ENCODE measurements around the gene PRSS16.
"Not testable (repeated sequence)": the region's sequence is repeated elsewhere in the genome, so short reads cannot be mapped to it uniquely, and the experiment has no call there.

The PRSS16 gene

DNA sequence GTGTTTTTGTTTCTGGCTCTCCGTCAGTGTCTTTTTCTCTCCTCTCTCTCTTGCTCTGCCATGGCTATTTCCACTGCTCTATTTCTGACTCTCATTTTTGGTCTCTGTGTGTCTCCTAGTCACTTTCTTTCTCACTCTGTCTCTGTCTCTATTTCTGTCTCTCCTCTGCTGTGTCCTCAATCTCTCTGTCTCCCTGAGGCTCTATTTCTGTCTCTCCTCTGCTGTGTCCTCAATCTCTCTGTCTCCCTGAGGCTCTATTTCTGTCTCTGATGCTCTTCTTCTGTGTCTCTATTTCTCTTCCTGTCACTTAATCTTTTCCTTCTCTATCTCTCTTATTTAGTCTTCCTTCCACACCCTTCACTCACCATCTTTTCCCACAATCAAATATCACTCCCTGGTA is 8.4 kb downstream of the PRSS16 start:
- Histone ChIP-seq H3K27ac (no peak overlapping the region), H3K9me3 (replicated peaks in 1 of 11) (peaks cover 7 to 27% (median 12%) of the 10 kb centered on the region in 11 experiments; a peak in 18 of 22 replicates), H3K36me3 (no peaks in the 10 kb centered on the region), H3K27me3 (peaks cover 0 to 11% (median 3%) of the 10 kb centered on the region in 11 experiments; a peak in 7 of 22 replicates), H3K4me2 (no peak overlapping the region), H3K4me1 (no peaks in the 10 kb centered on the region; a peak in 1 of 20 replicates), H3K9ac (no peak overlapping the region), H3K4me3 (no peak overlapping the region), H4K20me1 (no peaks in the 10 kb centered on the region)
- TF ChIP-seq Cebpa-rat (IDR thresholded peaks at IDR 0.05), result no peak

DNA sequence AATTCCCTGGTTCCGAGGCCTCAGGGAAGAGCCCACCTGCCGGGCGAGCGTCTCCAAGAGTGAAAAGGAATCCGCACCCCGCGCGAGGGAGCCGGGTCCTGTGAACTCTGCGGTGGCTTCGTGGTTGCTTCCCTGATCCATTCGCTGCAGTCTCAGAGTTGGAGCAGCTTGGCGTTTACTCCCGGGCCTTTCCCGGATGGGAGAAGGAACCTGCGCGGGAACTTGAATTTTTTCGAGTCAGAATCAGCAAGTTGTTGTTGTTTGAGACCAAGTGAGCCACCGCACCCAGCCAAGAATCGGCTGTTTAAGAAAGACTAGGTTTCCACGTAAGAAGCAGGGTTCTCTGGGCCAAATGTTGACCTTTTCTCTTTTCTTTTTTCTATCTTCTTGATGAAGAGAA is 12.9 kb downstream of the PRSS16 start:
- no peak overlapping the region for H3K4me3 ChIP-seq
- H3K36me3 ChIP-seq, result no peaks in the 10 kb centered on the region
- no peaks in the 10 kb centered on the region for H3K4me1 ChIP-seq
- H3K4me2 ChIP-seq, result no peak overlapping the region
- no peak overlapping the region for H3K27ac ChIP-seq
- no peaks in the 10 kb centered on the region for H4K20me1 ChIP-seq
- no peaks in the 10 kb centered on the region for H3K27me3 ChIP-seq
- TF ChIP-seq Cebpa-rat (IDR thresholded peaks at IDR 0.05), result no peak
- no peak overlapping the region for H3K9ac ChIP-seq
- peaks cover 7 to 21% (median 12%) of the 10 kb centered on the region in 11 experiments; a peak in 16 of 22 replicates for H3K9me3 ChIP-seq (replicated peaks in 1 of 11)

DNA sequence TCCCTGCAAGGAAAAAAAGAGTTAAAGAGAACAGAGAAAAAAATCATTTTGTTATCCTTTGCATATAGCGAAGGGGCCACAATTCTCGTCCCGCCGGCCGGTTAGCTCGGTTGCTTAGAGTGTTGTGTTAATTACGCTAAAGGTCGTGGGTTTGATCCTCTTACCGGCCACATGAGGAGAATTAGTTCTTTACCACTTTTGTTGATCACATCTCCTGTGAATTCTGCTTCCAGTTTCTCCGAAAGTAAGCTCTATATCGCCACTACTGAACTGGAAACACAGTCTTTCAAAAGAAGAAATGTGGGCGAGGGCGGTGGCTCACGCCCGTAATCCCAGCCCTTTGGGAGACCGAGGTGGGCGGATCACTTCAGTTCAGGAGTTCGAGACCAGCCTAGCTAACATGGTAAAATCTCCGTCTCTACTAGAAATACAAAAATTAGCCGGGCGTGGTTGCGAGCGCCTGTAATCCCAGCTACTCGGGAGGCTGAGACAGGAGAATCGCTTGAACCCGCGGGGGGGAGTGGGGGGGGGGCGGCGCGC is 13.4 kb downstream of the PRSS16 start:
- Histone ChIP-seq H3K4me3 (no peak overlapping the region), H3K9ac (no peak overlapping the region), H3K4me2 (no peak overlapping the region)

DNA sequence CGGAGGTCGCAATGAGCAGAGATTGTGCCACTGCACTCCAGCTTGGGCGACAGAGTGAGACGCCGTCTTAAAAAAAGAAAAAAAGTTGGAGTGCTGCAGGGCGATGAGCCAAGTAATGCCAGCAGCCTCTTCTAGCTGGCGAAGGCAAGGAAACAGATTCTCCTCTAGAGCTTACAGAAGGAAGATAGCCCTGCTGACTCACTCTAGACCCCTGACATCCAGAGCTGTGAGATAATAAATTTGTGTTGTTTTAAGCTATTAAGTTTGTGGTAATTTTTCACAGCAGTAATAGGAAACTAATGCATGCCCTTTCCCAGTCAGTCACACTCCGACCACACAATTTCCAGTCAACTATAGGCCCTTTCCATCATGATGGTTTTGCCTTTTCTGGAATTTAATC is 16.4 kb downstream of the PRSS16 start:
- Histone ChIP-seq H4K20me1 (no peaks in the 10 kb centered on the region), H3K4me1 (no peaks in the 10 kb centered on the region), H3K27me3 (no peaks in the 10 kb centered on the region), H3K27ac (no peak overlapping the region), H3K9ac (no peak overlapping the region), H3K4me2 (no peak overlapping the region), H3K36me3 (no peaks in the 10 kb centered on the region), H3K4me3 (no peak overlapping the region), H3K9me3 (replicated peaks in 1 of 11) (peaks cover 7 to 21% (median 12%) of the 10 kb centered on the region in 11 experiments; a peak in 17 of 22 replicates)
- TF ChIP-seq Cebpa-rat (IDR thresholded peaks at IDR 0.05), result no peak

More for the DNA sequence above, 13.4 kb downstream of the PRSS16 start:
- Histone ChIP-seq H3K27ac (no peak overlapping the region), H3K4me1 (no peaks in the 10 kb centered on the region), H3K9me3 (replicated peaks in 1 of 11) (peaks cover 7 to 21% (median 12%) of the 10 kb centered on the region in 11 experiments; a peak in 16 of 22 replicates), H4K20me1 (no peaks in the 10 kb centered on the region), H3K27me3 (no peaks in the 10 kb centered on the region), H3K36me3 (no peaks in the 10 kb centered on the region)
- no peak for TF ChIP-seq Cebpa-rat (IDR thresholded peaks at IDR 0.05)

DNA sequence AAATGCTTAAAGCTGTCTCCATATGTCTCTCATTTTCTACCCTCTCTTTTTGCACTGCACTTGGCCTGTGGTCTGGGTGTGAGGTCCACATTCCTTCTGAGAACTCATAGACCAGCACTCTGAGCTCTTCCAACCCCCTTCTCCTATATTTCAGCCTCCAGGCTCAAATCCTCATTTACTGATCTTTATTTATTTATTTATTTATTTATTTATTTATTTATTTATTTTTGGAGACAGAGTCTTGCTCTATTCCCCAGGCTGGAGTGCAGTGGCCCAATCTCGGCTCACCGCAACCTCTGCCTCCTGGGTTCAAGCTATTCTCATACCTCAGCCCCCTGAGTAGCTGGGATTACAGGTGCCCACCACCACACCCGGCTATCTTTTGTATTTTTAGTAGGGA is 19.5 kb downstream of the PRSS16 start:
- not testable (repeated sequence) for H3K27me3 ChIP-seq, H3K4me1 ChIP-seq, H3K27ac ChIP-seq

GRCh38 chr6:27267857-27268434 is 20.4 kb downstream of the PRSS16 start:
- H3K4me2 ChIP-seq, result no peak overlapping the region
- H3K9me3 ChIP-seq (replicated peaks in 1 of 11), result no peaks in the 10 kb centered on the region; a peak in 1 of 22 replicates
- no peak for TF ChIP-seq Cebpa-rat (IDR thresholded peaks at IDR 0.05)
- H3K4me3 ChIP-seq, result no peak overlapping the region
- H3K9ac ChIP-seq, result no peak overlapping the region
- no peaks in the 10 kb centered on the region for H3K36me3 ChIP-seq
- H3K27me3 ChIP-seq, result no peaks in the 10 kb centered on the region
- no peak overlapping the region for H3K27ac ChIP-seq
- H4K20me1 ChIP-seq, result no peaks in the 10 kb centered on the region
- H3K4me1 ChIP-seq, result no peaks in the 10 kb centered on the region

More for the DNA sequence above, 19.5 kb downstream of the PRSS16 start:
- H3K9ac ChIP-seq; H4K20me1 ChIP-seq; H3K36me3 ChIP-seq; H3K4me2 ChIP-seq; H3K4me3 ChIP-seq; H3K9me3 ChIP-seq (replicated peaks in 1 of 11): not testable (repeated sequence)

DNA sequence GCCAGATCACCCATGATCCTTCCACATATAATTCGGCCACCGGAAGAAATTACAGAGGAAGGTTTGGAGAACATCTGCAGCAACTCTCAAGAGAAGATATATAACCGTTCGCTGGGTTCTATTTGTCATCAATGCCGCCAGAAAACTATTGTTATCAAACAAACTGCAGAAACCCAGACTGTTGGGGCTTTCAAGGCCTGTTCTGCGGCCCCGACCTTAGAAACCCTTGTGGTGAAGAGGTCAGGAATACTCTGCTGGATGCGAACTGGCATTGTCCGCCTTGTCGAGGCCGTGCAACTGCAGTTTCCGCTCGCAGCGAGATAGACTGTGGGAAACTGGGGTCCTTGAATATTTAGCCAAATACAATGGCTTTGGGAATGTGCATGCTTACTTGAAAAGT is 21.3 kb downstream of the PRSS16 start:
- TF ChIP-seq Cebpa-rat (IDR thresholded peaks at IDR 0.05), result no peak
- Histone ChIP-seq H4K20me1 (no peaks in the 10 kb centered on the region), H3K4me1 (no peaks in the 10 kb centered on the region), H3K36me3 (no peaks in the 10 kb centered on the region), H3K27me3 (no peaks in the 10 kb centered on the region), H3K4me2 (no peak overlapping the region), H3K4me3 (no peak overlapping the region), H3K9me3 (replicated peaks in 1 of 11) (no peaks in the 10 kb centered on the region; a peak in 1 of 22 replicates), H3K9ac (no peak overlapping the region), H3K27ac (no peak overlapping the region)

DNA sequence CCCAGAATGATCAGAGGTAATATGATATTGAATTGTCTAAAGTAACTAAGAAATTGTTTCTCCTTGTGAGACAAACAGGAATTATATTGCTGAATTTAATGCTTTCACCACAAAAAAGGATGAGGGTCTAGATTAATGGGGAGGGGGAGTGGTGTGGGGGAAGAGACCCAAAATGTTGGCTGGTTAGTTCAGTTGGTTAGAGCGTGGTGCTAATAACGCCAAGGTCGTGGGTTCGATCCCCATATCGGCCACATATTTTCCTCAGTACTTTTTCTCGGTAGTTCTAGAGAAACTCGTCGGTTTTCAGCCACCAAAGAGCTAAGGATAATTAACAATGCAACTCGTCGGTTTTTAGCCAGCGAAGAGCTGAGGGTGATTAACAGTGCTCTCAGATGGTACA is 26.3 kb downstream of the PRSS16 start:
- Histone ChIP-seq H3K27me3 (peaks cover 0 to under 1% (median 0%) of the 10 kb centered on the region in 11 experiments; a peak in 5 of 22 replicates), H3K9ac (no peak overlapping the region), H3K36me3 (no peaks in the 10 kb centered on the region), H3K4me1 (no peaks in the 10 kb centered on the region), H3K4me3 (no peak overlapping the region), H3K9me3 (replicated peaks in 1 of 11) (peaks cover under 1 to 23% (median 9%) of the 10 kb centered on the region in 11 experiments; a peak in 16 of 22 replicates), H3K4me2 (no peak overlapping the region), H3K27ac (no peak overlapping the region), H4K20me1 (no peaks in the 10 kb centered on the region)
- TF ChIP-seq Cebpa-rat (IDR thresholded peaks at IDR 0.05), result no peak

DNA sequence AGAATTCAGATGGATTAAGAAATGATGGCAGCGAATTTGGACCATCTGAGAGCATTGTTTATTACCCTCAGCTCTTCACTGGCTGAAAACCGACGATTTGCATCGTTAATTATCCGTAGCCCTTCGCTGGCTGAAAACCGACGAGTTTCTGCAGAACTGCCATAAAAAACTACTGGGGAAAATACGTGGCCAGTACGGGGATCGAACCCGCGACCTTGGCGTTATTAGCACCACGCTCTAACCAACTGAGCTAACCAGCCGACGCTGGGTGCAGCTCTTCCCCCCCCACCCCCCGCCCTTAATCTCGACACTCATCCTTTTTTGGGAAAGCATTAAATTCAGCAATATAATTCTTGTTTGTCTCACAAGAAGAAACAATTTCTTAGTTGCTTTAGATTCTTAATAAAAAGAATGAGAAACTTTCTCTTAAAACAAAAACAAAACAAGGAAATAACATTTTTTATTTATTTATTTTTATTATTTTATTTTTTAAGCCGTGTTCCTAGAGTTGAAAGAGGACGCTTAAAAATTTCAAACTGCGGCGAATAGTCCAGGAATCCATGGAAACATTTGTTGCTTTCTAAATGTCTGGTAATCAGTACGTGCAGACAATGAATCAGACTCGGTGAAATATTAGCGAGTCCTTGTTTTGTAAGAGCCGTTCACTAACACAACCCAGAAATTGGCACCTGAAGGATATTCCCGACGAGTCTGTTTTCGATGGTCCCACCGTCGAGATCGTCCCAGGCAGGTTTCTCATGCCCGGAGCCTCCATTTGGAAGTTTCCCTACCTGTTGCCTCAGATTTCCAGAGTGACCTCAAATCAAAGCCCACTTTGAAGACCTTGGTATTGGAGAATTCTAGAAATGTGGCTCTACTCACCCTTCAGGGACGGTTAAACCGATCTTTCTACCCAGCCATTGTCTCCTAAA is 27.8 kb downstream of the PRSS16 start:
- H3K36me3 ChIP-seq, result no peaks in the 10 kb centered on the region
- peaks cover 16 to 38% (median 23%) of the 10 kb centered on the region in 11 experiments; a peak in 21 of 22 replicates for H3K9me3 ChIP-seq (replicated peaks in 1 of 11)
- peaks cover 12 to 16% (median 15%) of the 10 kb centered on the region in 11 experiments for H3K27me3 ChIP-seq
- no peak overlapping the region for H3K27ac ChIP-seq
- H4K20me1 ChIP-seq, result no peaks in the 10 kb centered on the region
- no peaks in the 10 kb centered on the region for H3K4me1 ChIP-seq
- no peak overlapping the region for H3K9ac ChIP-seq
- no peak overlapping the region for H3K4me2 ChIP-seq
- H3K4me3 ChIP-seq, result no peak overlapping the region
- TF ChIP-seq Cebpa-rat (IDR thresholded peaks at IDR 0.05), result no peak

All from BLaER1 treated with 17β-estradiol and CSF1 and Interleukin-3, amounts not matched to agents 10 nM and 100 nM (cell line).